Nephron (organoid): ENCODE data around the gene NBL1.
A peak's percentile ranks its signal among the peaks of the same experiment; 100 is the strongest.

Experiments
- H3K27ac Mint-ChIP-seq, 3 experiments: 2 replicates each; pipeline ENCODE4 v1.8.0; 2020; ENCODE audit warnings: mixed read lengths in 3 of 3, mild to moderate bottlenecking in 2 of 3, moderate library complexity in 1 of 3
- H3K27me3 Mint-ChIP-seq: 2 replicates; pipeline ENCODE4 v1.8.0; 2021; ENCODE audit warnings: low read depth, mild to moderate bottlenecking, moderate library complexity, mixed read lengths
- H3K36me3 Mint-ChIP-seq: 2 replicates; pipeline ENCODE4 v1.8.0; 2020; ENCODE audit warnings: low read depth, mixed read lengths
- H3K4me1 Mint-ChIP-seq: 2 replicates; pipeline ENCODE4 v1.8.0; 2020; ENCODE audit warnings: mixed read lengths
- H3K4me3 Mint-ChIP-seq, 3 experiments: 2 replicates each; pipeline ENCODE4 v1.8.0; 2020; ENCODE audit warnings: mild to moderate bottlenecking in 3 of 3, mixed read lengths in 3 of 3, moderate library complexity in 2 of 3
- H3K9me3 Mint-ChIP-seq: 2 replicates; pipeline ENCODE4 v1.8.0; 2020; ENCODE audit warnings: mixed read lengths
- TF ChIP-seq, protein P1 (sequence below), 3 experiments: fragments of 200-600 bp; sonication (generic); IDR thresholded peaks; one replicate each; pipeline ENCODE4 v1.5.0; 2021; ENCODE audit warnings: antibody characterized with exemption in 3 of 3; ENCODE audit not compliant: unreplicated experiment in 3 of 3

NBL1 gene

DNA sequence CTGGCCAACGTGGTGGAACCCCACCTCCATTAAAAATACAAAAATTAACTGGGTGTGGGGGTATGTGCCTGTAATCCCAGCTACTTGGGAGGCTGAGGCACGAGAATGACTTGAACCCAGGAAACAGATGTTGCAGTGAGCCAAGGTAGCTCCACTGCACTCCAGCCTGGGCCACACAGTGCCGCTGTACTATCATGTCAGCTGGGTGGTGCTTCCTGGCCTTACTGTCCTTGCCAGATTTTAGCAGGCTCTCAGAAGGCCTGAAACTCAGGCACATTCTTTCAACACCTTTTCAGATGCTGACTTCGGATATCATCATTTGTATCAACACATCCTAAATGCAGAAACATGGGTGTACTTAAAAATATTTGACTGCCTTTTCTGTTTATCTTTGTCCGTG is 31.6 kb upstream of the NBL1 start:
- no peaks in the 10 kb centered on the region for H3K27me3 Mint-ChIP-seq
- no peaks in the 10 kb centered on the region for H3K9me3 Mint-ChIP-seq
- TF ChIP-seq, protein P1, sequence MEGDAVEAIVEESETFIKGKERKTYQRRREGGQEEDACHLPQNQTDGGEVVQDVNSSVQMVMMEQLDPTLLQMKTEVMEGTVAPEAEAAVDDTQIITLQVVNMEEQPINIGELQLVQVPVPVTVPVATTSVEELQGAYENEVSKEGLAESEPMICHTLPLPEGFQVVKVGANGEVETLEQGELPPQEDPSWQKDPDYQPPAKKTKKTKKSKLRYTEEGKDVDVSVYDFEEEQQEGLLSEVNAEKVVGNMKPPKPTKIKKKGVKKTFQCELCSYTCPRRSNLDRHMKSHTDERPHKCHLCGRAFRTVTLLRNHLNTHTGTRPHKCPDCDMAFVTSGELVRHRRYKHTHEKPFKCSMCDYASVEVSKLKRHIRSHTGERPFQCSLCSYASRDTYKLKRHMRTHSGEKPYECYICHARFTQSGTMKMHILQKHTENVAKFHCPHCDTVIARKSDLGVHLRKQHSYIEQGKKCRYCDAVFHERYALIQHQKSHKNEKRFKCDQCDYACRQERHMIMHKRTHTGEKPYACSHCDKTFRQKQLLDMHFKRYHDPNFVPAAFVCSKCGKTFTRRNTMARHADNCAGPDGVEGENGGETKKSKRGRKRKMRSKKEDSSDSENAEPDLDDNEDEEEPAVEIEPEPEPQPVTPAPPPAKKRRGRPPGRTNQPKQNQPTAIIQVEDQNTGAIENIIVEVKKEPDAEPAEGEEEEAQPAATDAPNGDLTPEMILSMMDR (IDR thresholded peaks at IDR 0.05; ENCODE audit: unreplicated experiment in 3 of 3), result no peak
- no peak overlapping the region for H3K27ac Mint-ChIP-seq
- peaks cover 16% of the 10 kb centered on the region for H3K36me3 Mint-ChIP-seq
- peaks cover 15% of the 10 kb centered on the region for H3K4me1 Mint-ChIP-seq
- no peak overlapping the region for H3K4me3 Mint-ChIP-seq

DNA sequence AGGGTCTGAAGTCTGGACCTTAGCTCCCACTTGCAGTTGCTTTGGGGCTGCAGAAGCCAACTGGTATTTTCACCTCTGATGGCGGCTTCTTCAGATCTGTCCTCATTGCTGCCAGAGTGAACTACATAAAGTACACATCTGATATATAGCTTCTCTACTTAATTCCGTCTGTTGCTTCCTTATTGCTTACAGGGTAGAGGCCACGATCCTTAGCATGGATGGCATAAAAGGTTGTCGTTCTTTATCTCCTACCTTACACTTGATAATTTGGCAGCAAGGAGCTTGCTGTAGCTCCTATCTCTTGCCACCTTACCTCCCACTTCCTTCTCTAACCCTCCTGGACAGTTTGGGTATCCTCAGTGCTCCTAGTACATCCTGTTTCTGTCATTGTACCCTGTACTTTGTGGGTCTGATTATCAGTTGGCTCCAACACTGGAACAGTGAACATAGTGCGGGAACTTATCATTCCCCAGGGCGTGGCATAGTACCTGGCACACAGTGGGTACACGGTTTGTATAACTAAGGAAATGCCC is 30.9 kb upstream of the NBL1 start:
- Mint-ChIP-seq H3K4me3 (no peak overlapping the region), H3K27ac (no peak overlapping the region), H3K4me1 (peaks cover 15% of the 10 kb centered on the region), H3K27me3 (no peaks in the 10 kb centered on the region), H3K9me3 (no peaks in the 10 kb centered on the region), H3K36me3 (peaks cover 10% of the 10 kb centered on the region)
- TF ChIP-seq, protein P1 (IDR thresholded peaks at IDR 0.05; ENCODE audit: unreplicated experiment in 3 of 3), result no peak

DNA sequence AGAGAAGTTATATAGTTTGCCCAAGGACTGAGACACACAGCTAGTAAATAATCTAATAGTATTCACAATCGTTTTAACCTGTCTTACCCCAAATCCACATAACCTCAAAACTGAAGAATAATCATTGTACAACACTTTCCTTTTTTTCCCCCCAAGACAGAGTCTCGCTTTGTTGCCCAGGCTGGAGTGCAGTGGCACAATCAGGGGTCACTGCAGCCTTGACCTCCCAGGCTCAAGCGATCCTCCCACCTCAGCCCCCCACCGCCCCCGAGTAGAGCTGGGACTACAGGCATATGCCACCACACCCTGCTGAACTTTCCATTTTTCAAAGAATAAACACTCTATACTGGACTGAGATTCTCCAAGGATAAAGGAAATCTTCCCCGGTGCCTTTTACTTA is 28.7 kb upstream of the NBL1 start:
- peaks cover 26% of the 10 kb centered on the region for H3K4me1 Mint-ChIP-seq
- peak overlapping the region in 1 of 3 experiments; percentile 62 for H3K27ac Mint-ChIP-seq
- no peak overlapping the region for H3K4me3 Mint-ChIP-seq
- TF ChIP-seq, protein P1 (IDR thresholded peaks at IDR 0.05; ENCODE audit: unreplicated experiment in 3 of 3), result no peak
- H3K9me3 Mint-ChIP-seq, result no peaks in the 10 kb centered on the region
- no peaks in the 10 kb centered on the region for H3K27me3 Mint-ChIP-seq
- peaks cover 9% of the 10 kb centered on the region for H3K36me3 Mint-ChIP-seq

DNA sequence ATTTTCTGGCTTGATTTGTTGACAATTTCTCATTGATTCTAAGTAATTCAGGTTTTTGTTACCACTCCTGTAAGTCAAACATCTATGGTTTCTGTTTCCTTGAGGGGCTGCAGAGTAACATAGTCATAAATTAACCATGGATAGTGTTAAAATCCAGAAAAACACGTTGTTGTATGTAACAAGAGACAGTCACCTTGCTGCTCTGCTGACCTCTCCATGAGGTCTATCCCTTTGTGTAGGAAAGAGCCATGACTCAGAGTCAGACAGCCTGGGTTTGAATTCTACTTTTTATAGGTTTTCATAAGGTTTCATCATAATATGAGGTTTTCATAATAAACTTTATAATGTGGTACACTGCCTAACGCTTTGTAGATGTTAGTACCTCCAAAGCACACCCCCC is 27.6 kb upstream of the NBL1 start:
- Mint-ChIP-seq H3K9me3 (no peaks in the 10 kb centered on the region), H3K4me3 (no peak overlapping the region), H3K27me3 (no peaks in the 10 kb centered on the region), H3K4me1 (peaks cover 33% of the 10 kb centered on the region), H3K36me3 (peaks cover 14% of the 10 kb centered on the region), H3K27ac (peak overlapping the region in 1 of 3 experiments; percentile 60)
- TF ChIP-seq, protein P1 (IDR thresholded peaks at IDR 0.05; ENCODE audit: unreplicated experiment in 3 of 3), result no peak

DNA sequence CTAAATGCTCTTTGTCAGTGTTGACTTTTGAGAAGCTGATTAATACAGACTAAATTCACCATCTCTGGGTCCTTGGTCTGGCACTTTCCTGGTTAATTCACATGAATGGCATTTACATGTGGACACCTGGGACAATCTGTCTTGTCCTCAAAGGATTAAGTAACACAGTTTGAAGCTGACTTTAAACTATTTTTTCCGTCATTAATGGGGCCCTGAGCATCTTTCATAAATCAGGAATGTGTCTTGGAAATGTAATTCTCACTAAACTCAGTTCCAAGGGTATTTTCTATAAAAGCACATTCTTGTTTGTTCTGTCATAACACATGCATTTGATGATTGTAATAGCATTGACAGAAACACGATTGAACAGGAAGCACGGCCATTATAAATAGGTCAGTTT is 26.7 kb upstream of the NBL1 start:
- Mint-ChIP-seq H3K27ac (peak overlapping the region in 1 of 3 experiments; percentile 60), H3K4me3 (no peak overlapping the region), H3K36me3 (peaks cover 20% of the 10 kb centered on the region), H3K27me3 (no peaks in the 10 kb centered on the region), H3K9me3 (no peaks in the 10 kb centered on the region), H3K4me1 (peaks cover 33% of the 10 kb centered on the region)
- TF ChIP-seq, protein P1 (IDR thresholded peaks at IDR 0.05; ENCODE audit: unreplicated experiment in 3 of 3), result no peak

DNA sequence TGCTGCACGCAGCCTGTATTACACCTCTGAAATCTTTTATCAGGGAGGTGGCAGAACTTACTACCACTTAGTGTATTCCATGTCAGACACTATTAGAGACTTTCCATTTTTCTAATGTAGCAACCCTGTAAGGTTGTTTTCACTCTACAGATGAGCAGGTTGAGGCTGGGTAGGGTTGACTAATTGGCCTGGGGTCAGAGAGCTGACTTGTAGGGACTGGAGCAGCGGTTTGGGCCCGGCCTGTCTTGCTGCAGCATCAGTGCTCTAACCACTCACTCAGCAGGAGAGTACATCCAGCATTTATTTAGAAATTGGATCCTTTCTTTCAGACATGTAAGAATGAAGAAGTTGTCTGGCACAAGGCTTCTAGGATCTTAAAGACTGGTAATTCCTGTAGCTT is 25.7 kb upstream of the NBL1 start:
- peaks cover 25% of the 10 kb centered on the region for H3K36me3 Mint-ChIP-seq
- no peak overlapping the region for H3K27ac Mint-ChIP-seq
- no peaks in the 10 kb centered on the region for H3K9me3 Mint-ChIP-seq
- no peaks in the 10 kb centered on the region for H3K27me3 Mint-ChIP-seq
- peaks cover 33% of the 10 kb centered on the region for H3K4me1 Mint-ChIP-seq
- TF ChIP-seq, protein P1 (IDR thresholded peaks at IDR 0.05; ENCODE audit: unreplicated experiment in 3 of 3), result no peak
- no peak overlapping the region for H3K4me3 Mint-ChIP-seq
